GM12874 (cell line): ENCODE data around the gene TBC1D2B.

Experiments used
- CTCF ChIP-seq: IDR thresholded peaks from 2 replicates; pipeline ENCODE4 v1.5.1; 2011; ENCODE audit warnings: low read depth, mild to moderate bottlenecking, control low read depth, low read length, moderate library complexity; ENCODE audit not compliant: insufficient read depth

The TBC1D2B gene

GRCh38 chr15:78023081-78023665 lies 54.3 kb downstream of the TBC1D2B start:
- TF ChIP-seq CTCF, result no peak

- TF ChIP-seq CTCF, result no peak
Measured at GRCh38 chr15:78021761-78022160, 55.8 kb downstream of the TBC1D2B start.

GRCh38 chr15:78020007-78020406 lies 57.5 kb downstream of the TBC1D2B start:
- TF ChIP-seq CTCF, result no peak

- TF ChIP-seq CTCF, result no peak
Measured at GRCh38 chr15:78018946-78019644, 58.4 kb downstream of the TBC1D2B start.

GRCh38 chr15:78018445-78018844 lies 59.1 kb downstream of the TBC1D2B start:
- TF ChIP-seq CTCF, result no peak

- TF ChIP-seq CTCF, result no peak
Measured at GRCh38 chr15:78016860-78017259, 60.7 kb downstream of the TBC1D2B start.

- no peak for TF ChIP-seq CTCF
Measured at GRCh38 chr15:78012643-78013077, 64.9 kb downstream of the TBC1D2B start.
